ENCODE measurements around the gene WWOX.

WWOX gene

DNA sequence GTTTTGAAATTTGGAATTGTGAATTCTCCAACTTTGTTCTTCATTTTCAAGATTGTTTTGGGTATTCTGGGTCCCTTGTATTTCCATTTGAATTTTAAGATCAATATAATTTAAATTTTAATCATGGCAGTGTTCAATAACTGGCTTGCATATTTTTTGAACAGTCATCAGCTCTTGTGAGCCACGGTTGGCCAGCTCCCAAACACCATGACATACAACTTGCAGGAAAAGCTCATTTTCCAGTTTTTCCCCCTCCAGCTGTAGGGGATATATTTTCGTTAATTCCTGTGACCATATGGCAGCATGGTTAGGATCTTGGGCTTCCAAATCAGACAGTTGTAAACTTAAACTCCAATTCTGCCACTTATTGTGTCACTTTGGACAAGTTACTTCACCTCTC lies 690.1 kb downstream of the WWOX start:
- DNase-seq: no peak

GRCh38 chr16:78791011-78791410 lies 691.6 kb downstream of the WWOX start:
- no peak for DNase-seq

DNA sequence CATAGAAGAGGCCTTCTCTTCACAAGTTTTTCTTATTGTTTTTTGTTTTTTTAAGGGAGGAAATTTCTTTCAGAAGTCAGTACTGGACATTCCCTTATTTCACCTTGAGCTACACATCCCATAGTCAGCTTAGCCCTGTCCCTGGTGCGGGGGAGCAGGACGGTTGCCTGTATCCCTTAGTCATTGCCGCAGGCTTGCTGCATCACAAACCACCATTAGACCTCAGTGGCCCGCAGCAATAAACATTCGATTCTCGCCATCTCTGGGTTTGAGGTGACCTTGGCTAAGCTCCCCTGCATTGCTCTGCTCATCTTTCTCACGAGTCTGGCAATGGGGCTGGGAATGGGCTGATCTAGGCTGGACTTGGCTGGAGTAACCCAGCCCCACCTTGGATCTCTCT lies 692.5 kb downstream of the WWOX start:
- DNase-seq: no peak

DNA sequence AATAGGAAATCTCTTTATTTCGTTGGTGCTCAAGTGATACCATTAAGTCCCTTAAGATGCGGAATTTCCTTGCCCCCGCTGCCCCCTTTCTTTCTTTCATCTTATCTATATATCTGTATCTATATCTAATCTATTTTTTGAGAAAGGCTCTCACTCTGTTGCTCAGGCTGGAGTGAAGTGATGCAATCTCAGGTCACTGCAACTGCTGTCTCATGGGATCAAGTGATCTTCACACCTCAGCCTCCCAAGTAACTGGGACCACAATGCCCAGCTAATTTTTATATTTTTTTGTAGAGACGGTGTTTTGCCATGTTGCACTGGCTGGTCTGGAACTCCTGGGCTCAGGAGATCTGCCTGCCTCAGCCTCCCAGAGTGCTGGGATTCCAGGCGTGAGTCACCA lies 693.5 kb downstream of the WWOX start:
- no peak for DNase-seq

DNA sequence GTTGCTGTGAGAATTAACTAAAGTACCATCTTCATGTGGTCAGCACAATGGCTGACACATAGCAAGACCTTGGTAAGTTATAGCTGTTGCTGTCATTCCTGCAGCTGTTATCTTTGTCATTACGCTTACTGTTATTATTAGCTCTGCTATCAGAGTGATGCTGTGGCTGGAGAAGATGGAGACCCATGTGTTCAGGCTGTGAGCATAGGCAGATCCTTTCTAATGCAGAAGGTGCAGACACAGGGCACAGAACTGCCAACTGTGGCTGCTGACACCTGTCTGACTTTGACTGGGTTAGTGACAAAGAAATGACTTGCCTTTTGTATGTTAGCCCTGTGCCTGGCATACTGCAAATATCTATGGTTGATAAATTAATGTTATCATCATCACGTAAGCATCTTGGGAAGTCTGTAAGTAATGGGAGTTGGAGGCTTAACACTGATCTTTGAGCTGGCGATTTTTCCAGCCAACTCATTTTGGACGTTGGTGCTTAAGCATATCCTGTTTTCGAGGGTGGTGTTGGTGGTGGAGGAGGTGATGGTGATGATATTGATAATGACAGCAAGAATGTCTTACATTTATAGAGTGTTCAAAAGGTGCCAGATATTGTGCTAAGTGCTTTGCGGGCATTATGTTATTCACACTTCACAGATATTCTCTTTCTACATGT lies 695.3 kb downstream of the WWOX start:
- DNase-seq: no peak

DNA sequence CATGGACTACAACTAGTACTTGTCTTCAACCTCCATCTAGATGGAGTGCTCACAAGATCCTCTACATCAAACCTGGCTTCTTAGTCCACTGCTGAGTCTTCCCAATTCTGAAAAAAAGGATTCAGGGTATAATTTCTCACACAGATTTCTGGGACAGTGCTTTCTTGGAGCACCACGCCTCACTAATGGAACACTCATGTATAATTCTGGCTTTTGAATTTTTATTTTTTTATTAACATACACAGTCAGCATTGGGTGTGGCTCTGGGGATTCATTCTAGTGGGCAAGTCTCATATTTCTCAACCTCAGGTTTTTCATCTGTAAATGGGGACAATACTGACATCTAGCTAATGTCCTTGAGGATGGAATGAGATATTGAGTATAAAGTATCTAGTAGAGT lies 696.0 kb downstream of the WWOX start:
- no peak for DNase-seq

DNA sequence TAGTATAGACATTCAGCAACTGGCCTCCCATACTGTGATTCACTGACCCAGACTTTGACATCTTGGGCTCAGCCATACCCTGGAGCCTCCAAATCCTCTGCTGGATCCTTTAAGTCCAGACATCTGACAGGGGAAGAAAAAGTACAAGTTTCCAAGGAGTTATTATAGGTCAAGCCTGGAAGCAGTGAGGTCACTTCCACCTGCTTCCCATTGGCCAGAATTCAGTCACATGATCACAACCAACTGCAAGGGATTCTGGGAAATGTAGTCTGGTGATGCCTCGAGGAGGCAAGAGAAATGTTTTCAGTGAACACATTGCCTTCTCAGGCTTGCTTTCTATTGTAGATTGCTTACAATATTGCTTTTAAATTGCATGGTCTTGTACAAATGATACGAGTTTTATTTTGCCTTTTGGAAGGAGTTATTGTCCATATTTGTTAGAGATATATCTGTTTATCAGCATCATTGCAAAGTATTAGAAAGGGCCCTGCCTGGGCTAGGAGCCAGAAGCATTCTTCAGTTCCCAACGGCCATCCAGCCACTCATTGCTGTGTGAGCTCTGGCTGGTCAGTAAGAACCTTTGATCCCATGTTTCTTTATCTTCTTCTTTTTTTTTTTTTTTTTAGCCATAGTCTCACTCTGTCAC lies 696.9 kb downstream of the WWOX start:
- no peak for DNase-seq

- no peak for DNase-seq
Measured at GRCh38 chr16:78799429-78799828, 700.0 kb downstream of the WWOX start.

- no peak for DNase-seq
Measured at GRCh38 chr16:78800523-78800922, 701.1 kb downstream of the WWOX start.

DNA sequence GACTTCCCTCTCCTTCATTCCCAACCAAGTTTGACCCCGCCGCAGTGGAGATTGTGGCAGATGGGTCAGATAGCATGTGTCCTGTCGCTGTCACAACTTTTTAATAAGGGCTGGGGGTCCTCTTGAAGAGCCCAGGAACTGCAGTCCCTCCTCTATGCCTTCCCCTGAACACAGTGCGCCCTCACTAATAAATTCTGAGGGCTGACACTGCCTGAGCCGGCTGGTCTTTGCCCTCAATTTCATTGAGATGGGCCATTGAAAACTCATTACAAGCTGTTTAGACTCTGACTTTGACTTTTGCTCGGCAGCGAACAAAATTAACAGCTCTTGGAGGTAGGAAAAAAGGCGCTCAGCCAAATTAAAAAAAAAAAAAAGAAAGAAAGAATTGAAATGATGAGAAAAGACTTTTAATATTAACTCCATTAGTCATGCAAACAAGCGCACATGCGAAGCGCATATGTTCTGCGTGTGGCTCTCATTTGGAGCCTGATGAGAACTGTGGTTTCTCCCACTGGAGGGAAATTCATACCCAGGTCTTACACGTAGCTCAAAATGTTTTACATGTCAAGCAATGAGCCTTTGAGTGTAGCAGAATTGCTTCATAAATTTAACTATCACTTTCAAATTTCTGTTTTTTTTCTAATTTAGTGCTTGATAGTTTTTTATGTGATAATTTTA lies 704.7 kb downstream of the WWOX start:
- DNase-seq: no peak

- DNase-seq: no peak
Measured at GRCh38 chr16:78805556-78805955, 706.1 kb downstream of the WWOX start.

GRCh38 chr16:78811247-78811646 lies 711.8 kb downstream of the WWOX start:
- no peak for DNase-seq

GRCh38 chr16:78812582-78812981 lies 713.1 kb downstream of the WWOX start:
- DNase-seq: no peak

GRCh38 chr16:78813661-78814311 lies 714.3 kb downstream of the WWOX start:
- no peak for DNase-seq

GRCh38 chr16:78815713-78816112 lies 716.3 kb downstream of the WWOX start:
- DNase-seq: no peak

DNA sequence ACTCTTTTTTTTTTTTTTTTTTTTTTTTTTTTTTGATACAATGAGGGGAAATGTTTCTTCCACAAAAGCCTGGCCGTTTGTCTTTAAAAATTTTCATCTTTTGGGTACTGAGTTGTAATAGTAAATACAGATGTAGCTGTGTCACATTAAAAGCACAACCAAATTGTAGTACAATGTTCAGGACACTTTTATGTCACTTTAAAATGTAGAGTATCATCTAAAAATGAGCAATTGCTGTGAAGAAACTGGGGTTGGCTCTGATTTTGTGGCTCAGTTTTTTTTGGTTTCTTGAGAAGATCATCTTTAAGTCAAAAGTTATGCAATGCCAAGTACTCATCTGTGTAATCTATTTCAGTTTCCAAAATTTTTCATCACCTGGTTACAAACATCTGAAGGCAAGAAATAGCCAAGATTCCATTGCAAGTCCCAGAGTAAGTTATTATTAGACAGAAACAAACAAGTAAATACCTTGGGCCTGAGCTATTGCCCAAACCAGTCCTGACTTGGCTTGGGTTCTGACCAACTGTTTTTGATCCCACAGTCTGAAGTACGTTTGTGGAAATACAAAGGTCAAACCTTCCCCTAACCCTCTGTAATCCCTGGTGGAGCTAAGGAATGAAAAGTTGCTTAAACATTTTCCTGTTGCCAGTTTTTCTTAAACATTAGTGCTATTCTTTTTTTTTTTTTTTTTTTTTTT lies 717.2 kb downstream of the WWOX start:
- no peak for DNase-seq

DNA sequence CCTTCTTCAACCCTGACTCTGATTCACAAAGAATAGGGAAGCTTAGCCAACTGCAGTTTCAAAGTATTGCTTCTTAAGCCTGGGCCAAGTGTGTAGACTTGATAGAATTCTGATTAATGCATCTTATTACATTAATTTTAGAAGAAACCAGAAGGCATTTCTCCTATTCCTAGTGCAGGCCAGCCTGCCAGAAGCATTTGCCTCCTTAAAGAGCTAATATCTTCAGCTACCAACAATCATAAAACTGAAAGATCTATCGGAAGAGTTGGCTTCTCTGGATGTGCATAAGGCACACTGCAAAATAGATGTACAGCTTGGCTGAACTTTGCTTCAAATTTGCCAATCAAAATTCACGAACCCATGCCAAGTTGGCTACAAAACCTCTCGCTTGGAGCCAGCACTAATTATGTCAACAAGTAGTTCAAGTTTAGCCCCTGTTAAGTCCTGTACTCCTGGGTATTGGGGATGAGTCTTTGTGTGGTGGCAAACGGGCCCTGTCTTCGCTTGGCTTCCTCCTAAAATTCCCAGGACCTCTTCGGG lies 717.8 kb downstream of the WWOX start:
- DNase-seq: no peak

- DNase-seq: no peak
Measured at GRCh38 chr16:78821335-78821734, 721.9 kb downstream of the WWOX start.

DNA sequence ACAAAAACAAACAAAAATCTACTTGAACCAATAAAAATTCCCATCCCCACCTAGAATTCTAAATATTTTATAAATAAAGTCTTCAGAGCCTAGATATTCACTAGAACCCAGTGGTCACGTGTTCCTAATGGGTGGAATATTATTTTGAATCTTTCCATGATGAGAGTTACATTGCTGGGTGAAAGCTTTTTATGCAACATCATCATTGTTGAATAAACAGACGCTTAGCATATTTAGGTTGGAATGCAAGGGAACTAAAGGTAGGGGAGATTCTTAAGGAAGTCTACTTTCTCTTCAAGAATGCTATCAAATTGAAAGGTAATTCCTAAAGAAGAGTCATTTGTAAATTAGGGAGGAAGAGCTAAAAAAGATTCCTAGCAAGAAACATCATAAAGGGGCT lies 723.1 kb downstream of the WWOX start:
- DNase-seq: no peak

DNA sequence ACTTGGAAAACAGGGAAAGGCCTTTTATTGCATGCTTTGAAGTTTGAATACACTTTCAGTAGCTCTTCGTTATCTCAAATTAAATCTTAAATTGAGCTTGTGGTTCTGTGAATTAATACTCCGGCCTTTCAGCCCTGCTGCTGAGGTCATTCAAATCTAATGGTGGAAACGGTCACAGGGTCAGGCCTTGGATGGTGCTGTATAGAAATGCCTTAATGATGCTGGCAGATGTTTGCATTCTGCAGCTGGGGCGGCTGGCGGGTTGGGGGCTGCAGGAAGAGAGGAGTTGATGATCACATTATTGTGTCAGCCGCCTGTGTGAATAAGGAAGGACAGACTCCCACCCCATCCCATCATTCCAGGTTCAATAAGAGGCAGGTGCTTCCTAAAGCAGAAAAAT lies 723.6 kb downstream of the WWOX start:
- no peak for DNase-seq

DNA sequence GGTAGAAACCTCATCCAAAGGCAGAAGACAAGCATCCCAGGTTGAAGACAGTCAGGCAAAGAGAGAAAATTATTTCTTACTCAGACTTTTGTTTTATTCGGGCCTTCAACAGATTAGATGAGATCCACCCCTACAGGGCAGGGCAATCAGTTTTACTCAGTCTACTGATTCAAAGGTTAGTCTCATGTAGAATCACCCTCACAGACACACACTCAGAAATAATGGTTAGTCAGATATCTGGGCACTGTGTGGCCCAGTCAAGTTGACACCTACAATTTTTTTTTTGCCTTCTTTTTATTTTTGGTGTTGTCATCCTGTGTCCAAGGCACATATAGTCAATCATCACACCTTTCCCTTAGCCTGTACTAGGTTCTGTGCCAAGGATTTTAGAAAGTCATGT lies 729.8 kb downstream of the WWOX start:
- no peak for DNase-seq

- DNase-seq: no peak
Measured at GRCh38 chr16:78830599-78830998, 731.1 kb downstream of the WWOX start.

- DNase-seq: no peak
Measured at GRCh38 chr16:78832100-78832499, 732.6 kb downstream of the WWOX start.
